Mammary epithelial cell (primary cell): ENCODE measurements around the gene KAZALD1.

ENCODE experiments used
- CTCF ChIP-seq, 2 donors: IDR thresholded peaks in 1 of 2; conservative IDR thresholded peaks in 1 of 2; 2 replicates each; pipeline ENCODE4 v1.5.1; 2011 to 2012; ENCODE audit warnings: inconsistent platforms in 2 of 2, low read length in 2 of 2, mild to moderate bottlenecking in 2 of 2, control low read depth in 1 of 2, low read depth in 1 of 2; ENCODE audit not compliant: insufficient read depth in 1 of 2; ENCODE audit errors: extremely low read depth in 1 of 2
- EZH2 ChIP-seq: IDR thresholded peaks from 2 replicates; pipeline ENCODE4 v1.6.1; 2012; ENCODE audit warnings: low read length, inconsistent platforms, borderline replicate concordance

GRCh38 chr10:101095004-101095403, 33.2 kb downstream of the KAZALD1 start:
- no peak for TF ChIP-seq CTCF (conservative IDR thresholded peaks at IDR 0.05 in 1 of 2, IDR thresholded peaks at IDR 0.05 in 1 of 2; ENCODE audit: extremely low read depth in 1 of 2, insufficient read depth in 1 of 2, low read depth in 1 of 2, low read length in 2 of 2)
- TF ChIP-seq EZH2, result no peak
